HEK293 (cell line): ENCODE data around the gene PPP6R3.

ENCODE experiments used
- CTCF ChIA-PET: fragments of 350-600 bp; formaldehyde crosslinking; extraction: SDS; loops from one replicate; lab custom pipeline; 2021; ENCODE audit warnings: antibody characterized with exemption; lab: Yijun Ruan, JAX
- POLR2A ChIA-PET: fragments of 300-600 bp; formaldehyde crosslinking; extraction: SDS; loops from one replicate; lab custom pipeline; 2020; ENCODE audit warnings: antibody characterized with exemption, inconsistent platforms; lab: Yijun Ruan, JAX
- H3K27ac ChIP-seq: fragments of 200-500 bp; sonication (Bioruptor generic); 2 replicates; pipeline ENCODE4 v1.5.1; 2014; ENCODE audit warnings: low read depth, low read length, control low read depth, inconsistent platforms; ENCODE audit errors: extremely low read depth
- H3K36me3 ChIP-seq, 2 experiments: fragments of 200-500 bp in 1 of 2; sonication (Bioruptor generic) in 1 of 2; 1 replicate in 1 of 2; 2 replicates in 1 of 2; pipeline ENCODE4 v1.5.1; 2014 to 2017; ENCODE audit warnings: inconsistent platforms in 2 of 2, low read length in 2 of 2; ENCODE audit not compliant: control insufficient read depth in 2 of 2, insufficient read depth in 1 of 2
- H3K4me1 ChIP-seq: fragments of 200-500 bp; sonication (Bioruptor generic); 2 replicates; pipeline ENCODE4 v1.5.1; 2014; ENCODE audit warnings: mild to moderate bottlenecking, low read length, inconsistent platforms; ENCODE audit not compliant: control insufficient read depth, insufficient read depth
- H3K4me3 ChIP-seq: 2 replicates; pipeline ENCODE4 v1.5.1; 2011; ENCODE audit warnings: low read depth, mild to moderate bottlenecking, control low read depth, low read length, moderate library complexity
- H3K9me3 ChIP-seq: fragments of 200-500 bp; sonication (Bioruptor generic); 2 replicates; pipeline ENCODE4 v1.5.1; 2014; ENCODE audit warnings: low read depth, low read length, inconsistent platforms; ENCODE audit not compliant: control insufficient read depth, insufficient read depth
- HOXA7 ChIP-seq: sonication (generic); formaldehyde crosslinking; IDR thresholded peaks from 2 replicates; pipeline ENCODE4 v1.8.1; 2022; ENCODE audit warnings: missing genetic modification reagents, borderline replicate concordance
- IKZF3 ChIP-seq: fragments of 450-650 bp; IDR thresholded peaks from 2 replicates; pipeline ENCODE4 v1.5.0; 2018; ENCODE audit warnings: missing biosample characterization, mild to moderate bottlenecking, missing genetic modification characterization, moderate library complexity
- OSR2 ChIP-seq: fragments of 450-650 bp; formaldehyde crosslinking; IDR thresholded peaks from 2 replicates; pipeline ENCODE4 v1.5.1; 2016; ENCODE audit warnings: missing biosample characterization, missing genetic modification characterization
- PRDM1 ChIP-seq: fragments of 450-650 bp; formaldehyde crosslinking; IDR thresholded peaks from 2 replicates; pipeline ENCODE4; 2016; ENCODE audit warnings: missing biosample characterization, missing genetic modification characterization
- SCRT2 ChIP-seq: fragments of 450-650 bp; formaldehyde crosslinking; IDR thresholded peaks from 2 replicates; pipeline ENCODE4 v1.5.1; 2016; ENCODE audit warnings: missing biosample characterization, missing genetic modification characterization
- SP2 ChIP-seq: fragments of 450-650 bp; formaldehyde crosslinking; IDR thresholded peaks from 2 replicates; pipeline ENCODE4 v1.5.1; 2016; ENCODE audit warnings: missing biosample characterization, missing genetic modification characterization
- YY2 ChIP-seq: fragments of 450-650 bp; formaldehyde crosslinking; IDR thresholded peaks from 2 replicates; pipeline ENCODE4 v1.5.1; 2016; ENCODE audit warnings: missing biosample characterization, missing genetic modification characterization
- ZBTB7A ChIP-seq: fragments of 450-650 bp; formaldehyde crosslinking; IDR thresholded peaks from 2 replicates; pipeline ENCODE4 v1.5.1; 2016; ENCODE audit warnings: low read depth, missing biosample characterization, missing genetic modification characterization
- ZBTB8A ChIP-seq: fragments of 450-650 bp; formaldehyde crosslinking; IDR thresholded peaks from 2 replicates; pipeline ENCODE4 v1.5.1; 2016; ENCODE audit warnings: missing biosample characterization, missing genetic modification characterization
- ZFHX2 ChIP-seq: fragments of 450-650 bp; formaldehyde crosslinking; conservative IDR thresholded peaks from 2 replicates; pipeline ENCODE4 v1.5.1; 2016; ENCODE audit warnings: missing biosample characterization, missing genetic modification characterization
- ZNF112 ChIP-seq: fragments of 450-650 bp; formaldehyde crosslinking; IDR thresholded peaks from 2 replicates; pipeline ENCODE4 v1.5.0; 2017; ENCODE audit warnings: missing biosample characterization, missing genetic modification characterization
- ZNF202 ChIP-seq: fragments of 450-650 bp; formaldehyde crosslinking; IDR thresholded peaks from 2 replicates; pipeline ENCODE4 v1.5.1; 2016; ENCODE audit warnings: missing biosample characterization, missing genetic modification characterization, borderline replicate concordance
- ZNF221 ChIP-seq: fragments of 450-650 bp; formaldehyde crosslinking; IDR thresholded peaks from 2 replicates; pipeline ENCODE4 v1.5.1; 2017; ENCODE audit warnings: missing biosample characterization, missing genetic modification characterization, borderline replicate concordance
- ZNF292 ChIP-seq: fragments of 450-650 bp; formaldehyde crosslinking; IDR thresholded peaks from 2 replicates; pipeline ENCODE4 v1.5.1; 2016; ENCODE audit warnings: low read depth, missing biosample characterization, missing genetic modification characterization, borderline replicate concordance
- ZNF311 ChIP-seq: fragments of 450-650 bp; formaldehyde crosslinking; IDR thresholded peaks from 2 replicates; pipeline ENCODE4 v1.5.1; 2017; ENCODE audit warnings: missing biosample characterization, missing genetic modification characterization, borderline replicate concordance
- ZNF37A ChIP-seq: fragments of 450-650 bp; IDR thresholded peaks from 2 replicates; pipeline ENCODE4 v1.5.1; 2018; ENCODE audit warnings: missing biosample characterization, missing genetic modification characterization
- ZNF404 ChIP-seq: fragments of 450-650 bp; formaldehyde crosslinking; IDR thresholded peaks from 2 replicates; pipeline ENCODE4 v1.5.1; 2017; ENCODE audit warnings: missing biosample characterization, missing genetic modification characterization
- ZNF48 ChIP-seq: fragments of 450-650 bp; formaldehyde crosslinking; IDR thresholded peaks from 2 replicates; pipeline ENCODE4 v1.5.1; 2016; ENCODE audit warnings: missing biosample characterization, missing genetic modification characterization
- ZNF510 ChIP-seq: fragments of 450-650 bp; formaldehyde crosslinking; IDR thresholded peaks from 2 replicates; pipeline ENCODE4 v1.5.1; 2018; ENCODE audit warnings: mild to moderate bottlenecking, missing genetic modification characterization, missing biosample characterization; ENCODE audit not compliant: insufficient replicate concordance
- ZNF585B ChIP-seq: fragments of 450-650 bp; formaldehyde crosslinking; IDR thresholded peaks from 2 replicates; pipeline ENCODE4 v1.5.1; 2016; ENCODE audit warnings: missing biosample characterization, missing genetic modification characterization
- ZNF623 ChIP-seq: fragments of 450-650 bp; formaldehyde crosslinking; IDR thresholded peaks from 2 replicates; pipeline ENCODE4 v1.5.1; 2016; ENCODE audit warnings: missing biosample characterization, missing genetic modification characterization
- ZNF626 ChIP-seq: fragments of 450-650 bp; sonication (Bioruptor Pico); formaldehyde crosslinking; IDR thresholded peaks from 2 replicates; pipeline ENCODE4 v1.5.1; 2018; ENCODE audit warnings: missing biosample characterization, missing genetic modification characterization, inconsistent platforms
- TF ChIP-seq, protein P1 (sequence below): fragments of 450-650 bp; formaldehyde crosslinking; optimal IDR thresholded peaks from 2 replicates; pipeline ENCODE3; 2016; ENCODE audit warnings: missing biosample characterization, mild to moderate bottlenecking, missing genetic modification characterization
- TF ChIP-seq, protein P2 (sequence below): fragments of 450-650 bp; formaldehyde crosslinking; IDR thresholded peaks from 2 replicates; pipeline ENCODE4 v1.5.1; 2016; ENCODE audit warnings: missing biosample characterization, missing genetic modification characterization
- TF ChIP-seq, protein P3 (sequence below): fragments of 450-650 bp; formaldehyde crosslinking; IDR thresholded peaks from 2 replicates; pipeline ENCODE4 v1.5.1; 2016; ENCODE audit warnings: missing biosample characterization, missing genetic modification characterization
- TF ChIP-seq, protein P4 (sequence below): fragments of 450-650 bp; formaldehyde crosslinking; IDR thresholded peaks from 2 replicates; pipeline ENCODE4 v1.5.1; 2016; ENCODE audit warnings: missing biosample characterization, missing genetic modification characterization, low read depth
- TF ChIP-seq, protein P5 (sequence below): fragments of 450-650 bp; formaldehyde crosslinking; IDR thresholded peaks from 2 replicates; pipeline ENCODE4 v1.5.1; 2017; ENCODE audit warnings: missing biosample characterization, missing genetic modification characterization

PPP6R3 gene

DNA sequence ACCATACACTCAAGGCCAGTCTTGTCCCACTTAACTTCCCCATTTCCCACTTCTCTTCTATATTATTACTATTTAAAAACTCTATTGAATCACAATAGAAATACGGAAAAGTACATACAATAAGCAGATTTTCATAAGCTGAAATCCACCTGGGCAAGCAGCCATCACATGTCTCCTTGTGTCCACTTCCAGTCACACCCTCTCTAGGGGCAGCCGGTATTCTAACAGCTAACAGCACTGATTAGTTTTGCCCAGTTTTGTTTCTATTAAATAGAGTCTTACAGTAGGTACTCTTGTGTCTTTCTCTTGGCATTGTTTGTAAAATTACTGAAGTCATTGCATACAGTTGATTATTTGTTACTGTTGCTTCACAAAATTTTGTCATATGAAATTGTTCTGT lies 37.8 kb downstream of the PPP6R3 start:
- Histone ChIP-seq H3K4me3 (no peak overlapping the region), H3K9me3 (no peaks in the 10 kb centered on the region), H3K27ac (no peak overlapping the region), H3K4me1 (peaks cover 11% of the 10 kb centered on the region), H3K36me3 (no peaks in the 10 kb centered on the region)
- ChIA-PET CTCF (interaction anchor here (0.6 kb wide), 1 partner anchor 302 kb away, joined by 4 read pairs; no protein-coding TSS in a partner anchor), POLR2A (no interaction called here)
- TF ChIP-seq IKZF3 (no peak), ZNF202 (tag by site-specific recombination) (no peak), ZNF112 (tag by site-specific recombination) (no peak), ZNF623 (tag by site-specific recombination) (no peak), ZFHX2 (tag by site-specific recombination) (no peak), ZNF404 (tag by site-specific recombination) (no peak)
- TF ChIP-seq, protein P1, sequence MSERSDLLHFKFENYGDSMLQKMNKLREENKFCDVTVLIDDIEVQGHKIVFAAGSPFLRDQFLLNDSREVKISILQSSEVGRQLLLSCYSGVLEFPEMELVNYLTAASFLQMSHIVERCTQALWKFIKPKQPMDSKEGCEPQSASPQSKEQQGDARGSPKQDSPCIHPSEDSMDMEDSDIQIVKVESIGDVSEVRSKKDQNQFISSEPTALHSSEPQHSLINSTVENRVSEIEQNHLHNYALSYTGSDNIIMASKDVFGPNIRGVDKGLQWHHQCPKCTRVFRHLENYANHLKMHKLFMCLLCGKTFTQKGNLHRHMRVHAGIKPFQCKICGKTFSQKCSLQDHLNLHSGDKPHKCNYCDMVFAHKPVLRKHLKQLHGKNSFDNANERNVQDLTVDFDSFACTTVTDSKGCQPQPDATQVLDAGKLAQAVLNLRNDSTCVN (tag by site-specific recombination): no peak
- TF ChIP-seq, protein P2, sequence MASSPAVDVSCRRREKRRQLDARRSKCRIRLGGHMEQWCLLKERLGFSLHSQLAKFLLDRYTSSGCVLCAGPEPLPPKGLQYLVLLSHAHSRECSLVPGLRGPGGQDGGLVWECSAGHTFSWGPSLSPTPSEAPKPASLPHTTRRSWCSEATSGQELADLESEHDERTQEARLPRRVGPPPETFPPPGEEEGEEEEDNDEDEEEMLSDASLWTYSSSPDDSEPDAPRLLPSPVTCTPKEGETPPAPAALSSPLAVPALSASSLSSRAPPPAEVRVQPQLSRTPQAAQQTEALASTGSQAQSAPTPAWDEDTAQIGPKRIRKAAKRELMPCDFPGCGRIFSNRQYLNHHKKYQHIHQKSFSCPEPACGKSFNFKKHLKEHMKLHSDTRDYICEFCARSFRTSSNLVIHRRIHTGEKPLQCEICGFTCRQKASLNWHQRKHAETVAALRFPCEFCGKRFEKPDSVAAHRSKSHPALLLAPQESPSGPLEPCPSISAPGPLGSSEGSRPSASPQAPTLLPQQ (tag by site-specific recombination): no peak

DNA sequence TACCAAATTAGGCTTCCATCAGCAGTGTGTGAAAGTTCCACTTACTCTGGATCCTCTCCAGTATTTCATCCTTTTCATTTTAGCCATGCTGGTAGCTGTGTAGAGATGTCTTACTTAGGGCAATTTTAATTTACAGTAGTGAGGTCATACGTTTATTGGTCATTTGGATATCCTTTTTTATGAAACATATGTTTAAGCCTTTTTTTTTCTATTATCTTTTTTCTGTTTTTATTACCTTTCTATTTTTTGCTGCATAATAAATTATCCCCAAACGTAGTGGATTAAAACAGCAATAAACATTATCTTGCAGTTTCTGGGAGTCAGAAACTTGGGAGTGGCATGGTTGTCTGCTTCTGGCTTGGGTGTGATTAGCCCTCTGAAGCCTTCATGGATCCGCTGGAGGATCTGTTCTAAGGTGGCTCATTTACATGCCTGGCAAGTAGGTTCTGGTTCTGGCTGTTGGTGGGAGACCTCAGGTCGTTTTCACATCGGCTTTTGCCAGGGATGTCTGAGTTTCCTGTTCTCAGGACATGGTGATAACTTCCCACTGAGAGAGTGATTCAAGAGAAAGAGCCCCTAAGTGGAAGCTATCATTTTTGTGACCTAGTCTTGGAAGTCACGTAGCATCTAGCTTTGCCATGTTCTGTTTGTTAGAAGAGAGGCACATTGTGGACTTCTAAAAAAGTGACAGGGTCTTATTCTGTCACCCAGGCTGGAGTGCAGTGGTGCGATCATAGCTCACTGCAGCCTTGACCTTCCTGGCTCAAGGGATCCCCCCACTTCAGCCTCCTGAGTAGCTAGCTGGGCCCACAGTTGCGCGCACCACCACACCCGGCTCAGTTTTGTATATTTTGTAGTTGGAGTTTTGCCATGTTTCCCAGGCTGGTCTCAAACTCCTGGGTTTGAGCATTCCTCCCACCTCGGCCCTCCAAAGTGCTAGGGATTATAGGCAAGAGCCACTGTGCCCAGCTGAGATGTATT lies 38.6 kb downstream of the PPP6R3 start:
- no peak overlapping the region for H3K27ac ChIP-seq
- TF ChIP-seq ZBTB7A (tag by site-specific recombination) (no peak), ZNF311 (tag by site-specific recombination) (no peak), ZNF623 (tag by site-specific recombination) (no peak), ZNF510 (tag by site-specific recombination) (no peak), ZNF37A (tag by site-specific recombination) (no peak), ZNF112 (tag by site-specific recombination) (no peak), ZNF221 (tag by site-specific recombination) (no peak), PRDM1 (tag by site-specific recombination) (0 out of 2 replicates have a peak, but pooled peaks have one; percentile 21), SCRT2 (tag by site-specific recombination) (no peak), SP2 (tag by site-specific recombination) (no peak), ZNF292 (tag by site-specific recombination) (no peak), HOXA7 (CRISPR knock-in tag) (no peak), ZNF48 (tag by site-specific recombination) (no peak), ZNF585B (tag by site-specific recombination) (no peak), ZBTB8A (tag by site-specific recombination) (no peak), OSR2 (tag by site-specific recombination) (peak; percentile 31; the same call in 1 of the 2 replicates), ZNF626 (tag by site-specific recombination) (no peak), YY2 (tag by site-specific recombination) (no peak)
- TF ChIP-seq, protein P3, sequence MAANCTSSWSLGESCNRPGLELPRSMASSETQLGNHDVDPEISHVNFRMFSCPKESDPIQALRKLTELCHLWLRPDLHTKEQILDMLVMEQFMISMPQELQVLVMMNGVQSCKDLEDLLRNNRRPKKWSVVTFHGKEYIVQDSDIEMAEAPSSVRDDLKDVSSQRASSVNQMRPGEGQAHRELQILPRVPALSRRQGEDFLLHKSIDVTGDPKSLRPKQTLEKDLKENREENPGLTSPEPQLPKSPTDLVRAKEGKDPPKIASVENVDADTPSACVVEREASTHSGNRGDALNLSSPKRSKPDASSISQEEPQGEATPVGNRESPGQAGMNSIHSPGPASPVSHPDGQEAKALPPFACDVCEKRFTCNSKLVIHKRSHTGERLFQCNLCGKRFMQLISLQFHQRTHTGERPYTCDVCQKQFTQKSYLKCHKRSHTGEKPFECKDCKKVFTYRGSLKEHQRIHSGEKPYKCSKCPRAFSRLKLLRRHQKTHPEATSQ (tag by site-specific recombination): no peak
- TF ChIP-seq, protein P4, sequence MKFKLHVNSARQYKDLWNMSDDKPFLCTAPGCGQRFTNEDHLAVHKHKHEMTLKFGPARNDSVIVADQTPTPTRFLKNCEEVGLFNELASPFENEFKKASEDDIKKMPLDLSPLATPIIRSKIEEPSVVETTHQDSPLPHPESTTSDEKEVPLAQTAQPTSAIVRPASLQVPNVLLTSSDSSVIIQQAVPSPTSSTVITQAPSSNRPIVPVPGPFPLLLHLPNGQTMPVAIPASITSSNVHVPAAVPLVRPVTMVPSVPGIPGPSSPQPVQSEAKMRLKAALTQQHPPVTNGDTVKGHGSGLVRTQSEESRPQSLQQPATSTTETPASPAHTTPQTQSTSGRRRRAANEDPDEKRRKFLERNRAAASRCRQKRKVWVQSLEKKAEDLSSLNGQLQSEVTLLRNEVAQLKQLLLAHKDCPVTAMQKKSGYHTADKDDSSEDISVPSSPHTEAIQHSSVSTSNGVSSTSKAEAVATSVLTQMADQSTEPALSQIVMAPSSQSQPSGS (tag by site-specific recombination): 0 out of 2 replicates have a peak, but pooled peaks have one; percentile 16
- TF ChIP-seq, protein P5, sequence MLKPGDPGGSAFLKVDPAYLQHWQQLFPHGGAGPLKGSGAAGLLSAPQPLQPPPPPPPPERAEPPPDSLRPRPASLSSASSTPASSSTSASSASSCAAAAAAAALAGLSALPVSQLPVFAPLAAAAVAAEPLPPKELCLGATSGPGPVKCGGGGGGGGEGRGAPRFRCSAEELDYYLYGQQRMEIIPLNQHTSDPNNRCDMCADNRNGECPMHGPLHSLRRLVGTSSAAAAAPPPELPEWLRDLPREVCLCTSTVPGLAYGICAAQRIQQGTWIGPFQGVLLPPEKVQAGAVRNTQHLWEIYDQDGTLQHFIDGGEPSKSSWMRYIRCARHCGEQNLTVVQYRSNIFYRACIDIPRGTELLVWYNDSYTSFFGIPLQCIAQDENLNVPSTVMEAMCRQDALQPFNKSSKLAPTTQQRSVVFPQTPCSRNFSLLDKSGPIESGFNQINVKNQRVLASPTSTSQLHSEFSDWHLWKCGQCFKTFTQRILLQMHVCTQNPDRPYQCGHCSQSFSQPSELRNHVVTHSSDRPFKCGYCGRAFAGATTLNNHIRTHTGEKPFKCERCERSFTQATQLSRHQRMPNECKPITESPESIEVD (tag by site-specific recombination): peak; percentile 87

More for the DNA sequence above, 38.6 kb downstream of the PPP6R3 start:
- Histone ChIP-seq H3K36me3 (no peaks in the 10 kb centered on the region), H3K9me3 (no peaks in the 10 kb centered on the region), H3K4me3 (no peak overlapping the region), H3K4me1 (peaks cover 11% of the 10 kb centered on the region)
- CTCF ChIA-PET: interaction anchor here (0.6 kb wide), 1 partner anchor 301 kb away, joined by 4 read pairs; no protein-coding TSS in a partner anchor
- POLR2A ChIA-PET: no interaction called here
